RPMI8226 (cell line): Measurements from ENCODE around the gene MKX.
"Not testable (repeated sequence)": the region's sequence is repeated elsewhere in the genome, so short reads cannot be mapped to it uniquely, and the experiment has no call there.

ENCODE experiments used
- DNase-seq: peaks from one replicate; pipeline ENCODE4 v3.0.0-alpha.2; 2015

MKX gene

DNA sequence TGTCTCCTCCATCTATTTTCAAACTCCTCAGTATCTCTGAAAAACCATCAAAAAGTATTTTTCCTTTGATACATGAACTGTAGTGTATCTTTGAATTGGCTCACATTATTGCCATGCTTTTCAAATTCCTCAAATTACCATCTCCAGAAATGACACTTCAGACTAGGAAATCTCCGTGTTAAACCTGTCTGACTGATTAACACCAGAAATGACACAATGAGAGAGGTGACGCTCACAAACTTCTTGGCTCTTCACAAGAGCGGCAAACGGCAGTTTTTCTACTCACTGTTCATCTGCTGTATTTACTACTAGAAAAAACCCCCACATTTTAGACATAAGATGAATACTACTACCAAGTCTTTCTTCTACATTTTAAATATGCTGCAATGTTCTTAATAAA is 56.6 kb downstream of the MKX start:
- no peak for DNase-seq

DNA sequence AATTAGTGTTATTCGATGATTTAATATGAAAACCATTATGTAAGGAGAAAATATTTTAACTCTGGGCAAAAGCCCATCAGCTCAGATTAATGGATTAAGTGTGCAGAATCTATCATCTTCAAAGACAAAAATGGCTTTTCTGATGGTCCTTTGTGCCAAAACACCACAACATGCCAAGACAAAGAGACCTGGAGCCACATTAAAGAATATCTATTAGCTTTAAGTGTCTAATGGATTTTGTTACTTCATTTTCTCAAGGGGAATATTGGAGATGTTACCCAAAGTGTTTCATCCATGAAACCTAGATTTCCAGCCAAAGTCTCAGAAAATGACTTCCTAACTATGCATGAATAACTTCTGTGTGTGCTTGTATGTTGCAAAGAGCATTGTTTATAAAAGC is 57.3 kb downstream of the MKX start:
- no peak for DNase-seq

DNA sequence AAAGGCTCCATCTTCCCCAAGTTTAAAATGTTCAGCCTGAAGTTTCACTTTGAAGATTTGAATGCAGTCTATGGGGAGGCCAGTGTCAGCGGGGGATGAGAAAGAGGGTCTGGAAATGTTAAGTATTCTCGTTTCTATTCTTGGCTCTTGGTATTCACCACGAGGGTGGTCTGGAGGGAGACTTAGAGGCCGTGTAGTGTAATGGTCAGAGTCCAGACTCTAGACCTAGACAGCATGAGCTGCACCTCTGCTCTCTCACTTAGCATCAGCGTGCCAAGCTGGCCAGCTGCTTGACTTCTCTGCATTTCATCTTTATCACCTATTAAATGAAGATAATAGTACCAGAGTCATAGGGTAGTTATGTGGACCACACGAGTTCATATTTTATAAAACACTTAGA is 57.9 kb downstream of the MKX start:
- no peak for DNase-seq

DNA sequence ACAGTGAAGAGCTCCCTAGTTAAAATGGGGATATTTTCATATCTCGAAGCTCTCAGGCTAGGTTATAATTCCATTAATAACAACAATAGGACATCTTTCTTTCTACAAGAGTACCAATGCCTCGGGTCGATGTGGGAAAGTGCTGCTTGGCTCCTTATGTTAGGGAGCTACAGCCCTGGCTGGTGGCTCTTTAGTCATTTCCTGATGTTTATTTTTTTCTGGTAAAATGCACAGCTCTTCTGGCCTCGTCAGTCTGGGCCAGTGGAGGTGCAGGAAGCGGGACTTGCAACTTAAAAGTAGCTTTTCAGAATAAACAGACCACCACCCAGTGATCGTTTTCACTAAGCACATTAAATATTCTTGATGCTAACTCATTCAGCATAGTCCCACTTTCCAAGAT is 58.3 kb downstream of the MKX start:
- DNase-seq, result no peak

DNA sequence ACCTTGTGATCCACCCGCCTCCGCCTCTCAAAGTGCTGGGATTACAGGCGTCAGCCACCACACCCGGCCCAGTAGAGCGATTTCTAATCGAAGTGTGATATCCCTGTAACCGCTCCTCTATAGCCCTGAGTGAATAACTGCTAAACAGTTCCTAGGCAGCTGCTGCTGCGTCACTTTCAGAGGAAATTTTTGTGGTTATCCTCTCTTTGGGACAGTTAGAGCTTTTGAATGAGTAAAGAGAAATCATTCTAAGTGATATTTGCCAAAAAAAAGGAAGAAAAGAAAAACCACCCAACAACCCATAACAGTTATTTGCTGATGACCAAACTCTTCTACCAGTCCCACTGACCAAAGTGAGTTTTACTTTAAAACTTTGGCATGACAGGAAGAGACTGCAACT is 59.9 kb downstream of the MKX start:
- DNase-seq, result no peak

DNA sequence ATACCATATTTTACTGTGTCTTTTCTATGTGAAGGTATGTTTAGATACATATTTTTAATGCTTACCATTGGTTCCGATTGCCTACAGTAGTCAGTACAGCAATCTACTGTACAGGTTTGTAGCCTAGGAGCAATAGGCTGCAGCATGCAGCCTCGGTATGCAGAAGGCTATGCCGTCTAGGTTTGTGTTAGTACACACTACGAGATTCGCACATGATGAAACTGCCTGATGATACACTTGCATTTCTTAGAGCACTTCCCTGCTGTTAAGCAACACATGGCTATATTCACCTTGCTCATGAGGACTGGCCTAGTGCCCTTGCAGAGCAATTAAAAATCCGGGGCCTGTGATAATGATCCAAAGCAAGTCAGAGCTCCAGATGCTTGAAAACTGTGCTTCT is 62.4 kb downstream of the MKX start:
- DNase-seq, result no peak

DNA sequence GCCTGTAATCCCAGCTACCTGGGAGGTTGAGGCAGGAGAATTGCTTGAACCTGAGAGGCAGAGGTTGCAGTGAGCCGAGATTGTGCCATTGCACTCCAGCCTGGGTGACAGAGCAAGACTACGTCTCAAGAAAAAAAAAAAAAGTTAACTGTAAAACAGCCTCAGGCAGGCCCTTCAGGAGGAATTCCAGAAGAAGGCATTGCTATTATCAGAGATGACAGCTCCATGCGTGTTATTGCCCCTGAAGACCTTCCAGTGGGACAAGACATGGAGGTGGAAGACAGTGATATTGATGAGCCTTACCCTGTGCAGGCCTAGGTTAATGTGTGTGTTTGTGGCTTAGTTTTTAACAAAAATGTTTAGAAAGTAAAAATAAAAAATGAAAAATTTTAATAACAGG is 63.8 kb downstream of the MKX start:
- not testable (repeated sequence) for DNase-seq

DNA sequence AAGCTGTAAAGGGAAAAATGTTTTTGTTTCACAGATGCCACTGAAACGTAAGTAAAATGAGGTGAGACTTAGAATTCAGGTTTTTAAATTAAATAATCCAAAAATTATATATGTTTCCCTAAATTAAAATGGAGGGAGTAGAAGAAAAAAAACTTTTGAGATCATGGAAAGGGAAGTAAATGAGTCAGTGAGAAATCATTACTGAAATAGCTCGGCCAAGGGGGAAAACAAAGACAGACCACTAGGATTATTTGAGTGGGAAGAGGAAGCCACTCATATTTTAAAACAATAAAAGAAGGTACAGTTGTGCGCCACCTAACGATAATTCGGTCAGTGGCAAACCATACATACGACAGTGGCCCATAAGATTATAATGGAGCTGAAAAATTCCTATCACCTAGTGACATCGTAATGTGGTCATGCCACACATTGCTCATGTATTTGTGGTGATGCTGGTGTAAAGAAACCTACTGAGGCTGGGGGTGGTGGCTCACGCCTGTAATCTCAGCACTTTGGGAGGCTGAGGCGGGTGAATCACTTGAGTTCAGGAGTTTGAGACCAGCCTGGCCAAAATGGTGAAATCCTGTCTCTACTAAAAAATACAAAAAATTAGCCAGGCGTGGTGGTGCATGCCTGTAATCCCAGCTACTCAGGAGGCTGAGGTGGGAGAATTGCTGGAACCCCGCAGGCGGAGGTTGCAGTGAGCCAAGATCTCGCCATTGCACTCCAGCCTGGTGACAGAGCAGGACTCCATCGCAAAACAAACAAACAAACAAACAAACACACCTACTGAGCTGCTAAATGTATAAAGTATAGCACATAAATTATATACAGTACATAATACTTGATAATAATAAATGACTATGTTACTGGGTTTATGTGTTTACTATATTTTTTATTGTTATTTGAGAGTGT is 64.7 kb downstream of the MKX start:
- DNase-seq, result no peak

DNA sequence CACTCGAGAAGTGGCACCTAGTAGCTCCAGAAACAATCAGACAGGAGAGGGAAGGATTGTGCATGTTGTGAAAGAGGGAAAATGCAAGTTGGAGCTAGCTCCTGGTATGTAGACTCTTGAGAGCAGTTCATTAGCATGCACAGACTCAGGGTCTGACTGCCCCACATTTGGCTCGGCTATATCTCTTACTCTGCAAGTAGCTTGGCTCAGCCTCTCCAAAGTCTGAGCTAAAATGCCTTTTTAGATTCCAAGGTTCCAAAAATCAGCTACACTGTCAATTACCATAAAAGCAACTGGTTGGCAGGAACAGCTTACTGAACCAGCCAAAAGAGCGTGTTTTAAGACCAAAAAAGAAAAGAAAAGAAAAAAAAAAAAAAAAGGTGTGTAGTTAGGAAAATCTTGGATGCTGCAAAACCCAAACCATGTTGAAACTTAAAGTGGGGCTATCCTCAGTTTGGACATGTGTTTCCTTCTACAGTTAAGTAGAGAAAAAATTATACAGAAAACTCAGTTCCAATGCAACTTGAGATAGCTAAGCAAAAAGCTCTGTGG is 65.5 kb downstream of the MKX start:
- no peak for DNase-seq

DNA sequence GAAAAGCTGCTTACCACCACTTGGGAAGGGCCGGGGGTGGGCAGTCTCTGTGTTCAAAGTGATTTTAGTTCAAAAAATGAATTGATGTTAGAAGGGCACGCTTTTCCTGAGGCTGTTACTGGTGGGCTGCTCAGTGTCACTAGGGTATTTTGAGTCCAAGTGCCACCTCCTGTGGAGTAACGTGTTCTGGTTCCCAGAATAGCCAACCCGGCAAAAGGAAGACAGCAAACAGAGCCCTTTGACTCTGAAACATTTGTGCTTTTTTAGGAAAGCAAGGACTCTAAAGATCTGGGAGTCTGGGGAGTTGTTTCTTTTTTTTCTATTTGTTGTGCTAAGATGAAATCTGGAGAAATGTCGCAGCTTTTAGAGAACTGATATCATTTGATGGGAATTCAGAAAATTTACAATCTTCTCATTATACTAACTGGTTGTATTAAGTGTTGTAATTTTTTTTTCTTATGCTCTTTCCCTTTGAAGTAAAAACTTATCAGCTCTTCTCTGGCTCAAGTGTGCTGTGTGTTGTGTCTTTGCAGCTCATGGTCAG is 66.2 kb downstream of the MKX start:
- DNase-seq, result no peak

DNA sequence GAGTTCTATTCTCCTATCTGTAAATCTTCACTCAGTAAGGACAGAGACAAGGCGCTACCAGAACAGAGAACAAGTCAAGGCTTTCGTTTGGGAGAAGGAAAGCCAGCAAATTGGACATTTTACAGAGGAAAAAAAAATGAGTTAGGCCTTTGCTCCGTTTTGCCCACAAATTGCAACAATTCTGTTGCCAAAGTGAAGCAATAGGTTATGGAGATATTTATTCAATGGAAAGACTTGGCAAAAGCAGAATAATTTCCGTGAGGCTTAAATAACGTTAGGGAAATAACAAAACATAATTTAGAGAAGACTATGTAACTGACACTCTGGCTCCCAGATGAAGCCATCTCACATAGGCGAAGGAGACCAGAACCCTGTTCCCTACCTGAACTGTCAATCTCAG is 67.5 kb downstream of the MKX start:
- DNase-seq, result no peak

DNA sequence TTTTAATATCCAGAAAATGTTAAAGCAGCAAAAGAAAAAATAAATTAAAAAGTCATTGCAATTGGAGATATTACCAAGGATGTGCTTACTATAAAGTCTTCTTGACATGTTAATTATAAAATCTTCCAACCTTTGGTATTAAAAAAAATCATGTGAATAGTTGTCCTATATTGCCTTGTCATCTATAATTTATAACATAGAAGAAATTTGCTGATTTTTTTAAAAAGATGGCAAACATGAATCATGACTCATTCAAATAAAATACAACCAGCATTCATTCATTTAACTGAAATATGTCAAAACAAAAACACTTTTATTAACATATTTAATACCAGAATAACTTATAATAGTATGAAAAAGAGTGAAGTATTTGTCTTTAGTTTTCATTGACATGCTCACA is 72.6 kb downstream of the MKX start:
- DNase-seq, result no peak

DNA sequence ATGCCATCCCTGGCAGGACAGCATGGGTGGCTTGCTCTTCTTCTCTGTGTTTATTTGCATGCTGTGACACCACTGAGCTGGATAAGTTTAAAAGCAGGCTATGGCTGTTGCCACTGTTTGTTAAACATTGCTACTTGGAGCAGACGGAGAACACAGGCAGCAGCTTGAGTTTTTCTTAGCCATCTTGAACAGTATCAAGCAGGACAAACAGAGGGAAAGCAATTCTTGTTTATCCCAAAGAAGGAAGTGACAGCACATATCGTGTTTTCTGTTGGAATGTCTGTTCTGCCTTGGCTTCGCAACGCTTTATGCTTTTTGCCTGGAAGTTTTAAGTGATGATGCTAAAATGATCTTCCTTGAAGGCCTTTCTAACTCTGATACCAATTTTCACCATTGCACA is 73.8 kb downstream of the MKX start:
- DNase-seq, result no peak

DNA sequence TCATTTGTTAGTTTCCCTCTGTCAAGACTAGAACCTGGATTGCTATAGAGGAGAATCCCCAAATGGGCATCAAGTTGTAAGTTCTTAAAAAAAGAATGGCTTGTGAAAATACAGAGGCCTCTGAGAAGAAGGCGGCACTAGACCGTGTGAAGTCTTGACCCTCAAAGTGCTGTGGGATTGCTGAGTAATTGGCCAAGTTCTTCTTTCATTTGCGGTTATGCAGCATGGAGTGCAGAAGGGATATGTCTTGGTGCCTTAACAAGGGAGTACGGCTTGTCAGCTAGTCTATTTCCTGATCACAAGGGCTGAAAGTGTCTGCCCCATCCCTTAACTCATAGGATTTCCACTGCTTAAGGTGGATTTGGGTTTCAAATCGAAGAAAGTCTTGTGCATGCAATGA is 81.2 kb downstream of the MKX start:
- no peak for DNase-seq

DNA sequence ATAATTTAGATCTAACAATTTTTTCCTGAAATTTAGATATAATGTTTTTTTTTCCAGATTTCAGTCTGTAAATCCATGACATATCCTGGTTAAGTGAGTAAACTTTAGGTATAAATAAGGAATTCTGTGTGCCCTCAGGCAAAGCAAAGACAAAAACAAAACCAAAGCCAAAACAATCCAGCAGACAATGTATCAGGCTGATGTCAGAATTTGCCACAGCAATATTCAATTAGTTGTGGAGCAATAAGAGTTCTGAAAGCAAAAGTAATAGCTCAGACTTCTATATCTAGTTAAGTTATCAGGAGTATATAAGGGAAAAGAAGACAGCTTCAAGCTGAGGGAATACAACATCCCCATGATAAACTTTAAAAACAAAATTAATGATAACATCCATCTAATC is 82.0 kb downstream of the MKX start:
- no peak for DNase-seq

DNA sequence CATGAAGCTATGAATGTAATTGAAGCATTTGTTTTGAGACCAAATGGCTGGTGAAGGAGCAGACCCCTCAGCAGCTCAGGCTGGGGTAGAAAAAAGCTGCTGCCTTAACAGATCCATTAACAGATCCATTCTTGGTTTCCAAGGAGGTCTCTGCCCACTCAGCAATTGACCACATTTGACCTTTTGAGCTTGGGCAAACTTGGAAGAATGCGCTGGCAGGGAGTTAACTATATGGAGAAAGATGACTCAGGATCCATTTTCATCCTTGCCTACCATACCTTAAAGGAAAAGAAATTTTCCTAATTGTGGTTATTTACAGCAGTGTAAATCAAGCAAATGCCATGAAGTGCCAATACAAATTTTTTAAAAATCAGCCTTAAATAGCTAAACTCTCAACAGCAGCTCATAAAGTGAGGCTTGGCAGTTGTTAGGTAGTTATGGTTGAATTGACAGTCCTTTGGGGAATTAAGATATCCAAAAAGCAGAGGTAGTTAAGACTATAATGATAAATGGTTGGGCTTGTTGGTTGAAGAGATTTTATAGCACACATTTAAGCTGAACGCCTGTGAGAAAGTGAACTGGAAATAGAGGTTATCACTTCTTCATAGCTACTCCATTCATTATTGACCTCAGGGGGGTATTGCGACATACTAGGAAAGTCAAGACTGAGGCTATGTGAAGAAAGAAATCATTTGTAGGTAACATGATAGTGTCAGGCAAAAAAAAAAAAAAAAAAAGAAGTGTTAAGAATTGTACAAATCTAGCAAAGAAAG is 83.9 kb downstream of the MKX start:
- no peak for DNase-seq

DNA sequence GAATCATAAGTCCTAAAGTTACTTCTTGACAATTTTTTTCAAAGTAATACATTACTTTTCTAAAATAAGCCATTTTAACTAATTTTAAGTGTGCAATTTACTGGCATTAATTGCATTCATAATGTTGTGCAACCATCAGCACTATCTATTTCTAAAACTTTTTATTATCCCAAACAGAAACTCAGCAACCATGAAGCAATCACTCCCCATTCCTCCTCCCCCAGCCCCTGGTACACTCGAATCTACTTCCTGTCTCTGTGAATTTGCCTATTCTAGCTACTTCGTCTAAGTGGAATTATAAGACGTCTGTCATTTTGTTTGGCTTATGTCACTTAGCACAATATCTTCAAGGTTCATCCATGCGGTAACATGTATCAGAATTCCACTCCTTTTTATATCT is 84.9 kb downstream of the MKX start:
- DNase-seq, result no peak

DNA sequence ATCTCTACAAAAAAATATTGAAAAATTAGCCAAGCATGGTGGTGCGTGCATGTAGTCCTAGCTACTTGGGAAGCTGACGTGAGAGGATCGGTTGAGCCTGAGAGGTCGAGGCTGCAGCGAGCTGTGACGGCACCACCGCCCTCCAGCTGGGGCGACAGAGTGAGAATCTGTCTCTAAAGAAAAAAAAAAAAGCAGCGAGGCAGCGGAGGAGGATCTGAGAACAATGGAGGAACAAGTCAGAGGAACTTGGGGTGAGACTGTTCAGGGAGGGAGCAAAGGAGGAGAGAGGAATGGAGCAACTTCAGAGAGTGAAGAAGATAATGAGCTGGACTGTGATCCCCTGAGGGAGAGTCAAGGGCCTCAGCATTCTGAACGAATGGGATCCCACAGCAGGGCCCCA is 85.4 kb downstream of the MKX start:
- DNase-seq, result no peak

DNA sequence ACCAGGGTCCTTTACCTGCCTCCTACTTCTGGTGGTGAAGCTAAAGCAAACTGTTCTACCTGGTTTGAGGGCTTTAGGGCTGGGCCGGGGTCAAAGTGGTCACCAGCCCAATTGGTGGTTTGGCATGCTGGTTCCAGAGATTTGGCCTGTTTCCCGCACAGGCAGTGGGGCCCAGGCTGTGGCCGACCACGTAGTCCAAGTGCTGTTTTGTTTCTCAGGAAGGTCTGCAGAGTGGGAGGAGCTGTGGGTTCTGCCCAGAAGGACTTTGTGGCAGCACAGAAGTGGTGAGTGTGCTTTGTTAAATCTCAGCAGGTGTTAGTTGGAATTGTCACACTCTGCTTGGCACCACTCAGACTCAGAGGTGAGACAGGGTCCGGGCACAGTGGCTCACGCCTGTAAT is 85.8 kb downstream of the MKX start:
- DNase-seq, result no peak

DNA sequence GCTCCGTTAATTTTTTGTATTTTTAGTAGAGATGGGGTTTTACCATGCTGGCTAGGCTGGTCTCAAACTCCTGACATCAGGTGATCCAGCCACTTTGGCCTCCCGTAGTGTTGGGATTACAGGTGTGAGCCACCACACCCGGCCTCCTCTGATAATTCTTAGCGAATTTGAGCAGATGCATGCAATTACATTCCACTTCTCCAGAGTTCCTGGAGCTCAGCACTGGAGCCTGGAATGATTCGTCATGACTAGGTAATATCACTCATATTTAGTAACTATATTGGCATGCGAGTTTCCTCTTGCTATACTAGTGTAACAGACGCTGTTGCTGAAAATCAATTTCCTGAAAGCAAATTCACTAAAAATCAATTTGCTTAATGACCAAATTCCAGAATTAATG is 86.8 kb downstream of the MKX start:
- DNase-seq, result no peak

DNA sequence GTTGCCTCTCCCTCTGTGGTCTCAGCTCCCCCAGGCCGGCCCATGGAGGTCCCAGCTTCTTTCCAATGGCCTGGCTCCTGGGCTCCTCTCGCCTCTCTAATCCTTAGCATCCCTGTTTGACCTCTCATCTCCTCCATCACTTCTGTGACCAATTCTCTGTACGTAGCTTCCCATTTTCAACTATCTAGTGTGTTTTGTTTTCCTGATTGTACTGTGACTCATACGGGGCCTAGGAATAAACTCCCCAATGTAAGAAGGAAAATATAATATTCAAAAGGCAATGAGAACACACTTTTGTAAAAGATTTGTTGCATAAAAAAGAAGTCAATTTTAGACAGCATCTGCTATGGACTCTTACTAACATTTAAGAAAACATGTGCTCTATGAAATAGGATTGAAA is 90.3 kb downstream of the MKX start:
- DNase-seq, result no peak

DNA sequence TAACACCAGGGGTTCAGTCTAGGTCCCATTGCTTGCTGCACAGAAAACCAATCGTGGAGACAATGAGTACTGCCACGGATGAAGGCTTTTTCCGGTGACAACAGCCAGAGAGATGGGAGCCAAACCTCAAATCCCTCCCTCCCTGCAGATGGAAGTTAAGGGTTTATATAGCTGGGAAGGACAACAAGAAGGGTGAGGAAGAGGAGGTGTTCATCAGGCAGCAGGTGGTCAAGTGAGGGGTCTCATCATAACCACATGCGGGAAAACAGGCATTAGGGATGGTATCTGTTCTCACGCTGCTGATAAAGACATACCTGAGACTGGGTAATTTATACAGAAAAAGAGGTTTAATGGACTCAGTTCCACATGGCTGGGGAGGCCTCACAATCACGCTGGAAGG is 91.3 kb downstream of the MKX start:
- DNase-seq, result no peak

DNA sequence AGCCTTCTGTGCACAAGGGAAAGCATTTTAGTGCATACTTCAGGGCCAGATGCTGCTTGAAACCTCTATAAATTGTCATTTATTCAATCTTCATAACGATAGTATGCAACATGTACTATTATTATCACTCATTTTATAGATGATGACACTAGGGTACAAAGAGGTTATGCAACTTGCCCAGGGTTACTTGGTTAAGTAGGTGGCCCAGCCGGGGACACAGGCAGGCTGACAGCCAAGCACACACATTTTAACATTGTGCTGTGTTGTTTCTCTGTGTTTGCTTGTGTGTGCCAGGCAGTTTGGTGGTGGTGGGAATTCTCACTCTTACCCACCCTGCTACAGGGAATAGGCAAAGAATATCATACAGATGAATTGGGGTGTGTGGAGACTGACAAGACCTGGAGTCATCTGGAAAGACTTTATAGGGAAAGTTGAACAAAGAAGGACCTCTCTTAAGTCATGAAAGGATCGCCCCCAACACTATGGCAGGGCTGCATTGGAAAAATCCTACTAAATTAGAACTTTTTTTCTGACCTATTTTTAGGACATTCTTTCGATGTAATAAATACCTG is 98.9 kb downstream of the MKX start:
- no peak for DNase-seq

DNA sequence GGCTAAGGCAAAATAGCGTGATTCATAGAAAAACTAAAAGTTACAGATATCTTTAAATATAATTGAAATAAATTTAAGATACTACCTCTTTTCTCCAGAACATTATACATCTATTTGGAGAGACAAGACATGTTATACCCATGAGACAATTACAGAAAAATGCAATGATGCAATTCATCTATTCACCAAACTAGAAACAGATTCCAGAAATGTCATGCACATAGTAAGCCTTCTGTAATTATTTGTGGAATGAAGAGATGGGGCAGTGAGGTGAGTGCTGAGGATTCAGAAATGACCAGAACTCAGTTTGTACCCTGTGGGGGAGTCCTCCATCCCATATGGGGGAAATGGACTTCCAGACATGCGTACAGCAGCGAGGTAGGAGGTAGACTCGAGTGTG is 99.4 kb downstream of the MKX start:
- no peak for DNase-seq
